Skeletal muscle cell (primary cell): ENCODE measurements around the gene ADGRF5.
"Not testable (repeated sequence)": the region's sequence is repeated elsewhere in the genome, so short reads cannot be mapped to it uniquely, and the experiment has no call there.

Experiments
- DNase-seq: peaks from one replicate; pipeline ENCODE4 v3.0.0-alpha.2; 2010; ENCODE audit warnings: low read depth
- H3K4me3 ChIP-seq: 2 replicates; pipeline ENCODE4 v1.5.1; 2011; ENCODE audit warnings: low read depth, mild to moderate bottlenecking, control low read depth, low read length, moderate library complexity

Gene ADGRF5

GRCh38 chr6:46838033-46838432 is 83.7 kb downstream of the ADGRF5 start:
- no peak overlapping the region for H3K4me3 ChIP-seq
- DNase-seq = no peak

- not testable (repeated sequence) for DNase-seq, H3K4me3 ChIP-seq
Observed at GRCh38 chr6:46834991-46835390, 86.7 kb downstream of the ADGRF5 start.

DNA sequence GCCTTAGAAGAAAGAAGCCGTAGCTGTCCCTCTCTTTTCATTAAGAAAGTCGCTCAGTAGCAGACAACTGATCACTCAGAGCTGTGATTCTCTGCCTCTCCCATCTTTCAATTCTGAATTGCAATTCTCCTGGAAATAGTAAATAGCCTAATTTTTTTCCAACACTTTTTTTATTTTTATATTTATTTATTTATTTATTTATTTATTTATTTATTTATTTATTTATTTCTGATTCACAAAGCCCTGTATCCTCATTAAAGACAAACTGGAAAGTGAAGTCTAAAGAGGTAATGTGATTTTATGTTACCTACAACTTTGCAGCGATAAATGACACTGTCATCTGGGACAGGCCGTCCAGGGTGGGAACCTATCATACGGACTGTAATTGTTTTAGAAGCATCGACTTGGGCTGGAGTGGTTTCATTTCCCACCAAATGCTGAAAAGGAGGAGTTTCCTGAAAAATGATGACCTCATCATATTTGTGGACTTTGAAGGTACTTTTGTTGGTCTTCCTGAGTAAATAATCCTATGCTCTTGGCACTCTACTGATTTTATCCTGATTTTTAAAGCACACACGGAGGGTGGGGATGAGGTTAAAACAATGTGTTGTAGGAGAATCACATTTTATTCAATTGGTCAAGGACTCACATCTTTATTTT is 87.4 kb downstream of the ADGRF5 start:
- not testable (repeated sequence) for DNase-seq, H3K4me3 ChIP-seq

DNA sequence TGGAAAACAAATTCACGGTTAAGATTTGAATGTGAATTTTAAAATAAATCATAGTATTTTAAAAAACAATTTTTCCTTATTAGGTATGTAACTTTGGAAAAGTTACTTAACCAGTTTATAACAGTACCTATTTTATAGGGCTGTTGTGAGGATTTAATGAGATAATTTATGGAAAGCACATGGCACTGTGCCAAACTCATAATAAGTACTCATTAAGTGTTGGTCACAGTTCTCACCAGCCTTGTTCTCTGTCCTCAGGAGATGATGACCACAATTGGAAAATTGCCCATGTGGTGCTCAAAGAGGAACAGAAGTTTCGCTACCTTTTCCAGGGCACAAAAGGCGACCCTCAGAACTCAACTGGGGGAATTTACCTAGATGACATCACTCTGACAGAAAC is 88.9 kb downstream of the ADGRF5 start:
- no peak overlapping the region for H3K4me3 ChIP-seq
- DNase-seq = no peak

GRCh38 chr6:46828939-46829338 is 92.8 kb downstream of the ADGRF5 start:
- DNase-seq = no peak
- no peak overlapping the region for H3K4me3 ChIP-seq

- no peak for DNase-seq
- no peak overlapping the region for H3K4me3 ChIP-seq
Observed at GRCh38 chr6:46821458-46821881, 100.3 kb downstream of the ADGRF5 start.

GRCh38 chr6:46819561-46819960 is 102.2 kb downstream of the ADGRF5 start:
- H3K4me3 ChIP-seq = no peak overlapping the region
- no peak for DNase-seq

GRCh38 chr6:46816626-46817025 is 105.1 kb downstream of the ADGRF5 start:
- DNase-seq = no peak
- H3K4me3 ChIP-seq = no peak overlapping the region

DNA sequence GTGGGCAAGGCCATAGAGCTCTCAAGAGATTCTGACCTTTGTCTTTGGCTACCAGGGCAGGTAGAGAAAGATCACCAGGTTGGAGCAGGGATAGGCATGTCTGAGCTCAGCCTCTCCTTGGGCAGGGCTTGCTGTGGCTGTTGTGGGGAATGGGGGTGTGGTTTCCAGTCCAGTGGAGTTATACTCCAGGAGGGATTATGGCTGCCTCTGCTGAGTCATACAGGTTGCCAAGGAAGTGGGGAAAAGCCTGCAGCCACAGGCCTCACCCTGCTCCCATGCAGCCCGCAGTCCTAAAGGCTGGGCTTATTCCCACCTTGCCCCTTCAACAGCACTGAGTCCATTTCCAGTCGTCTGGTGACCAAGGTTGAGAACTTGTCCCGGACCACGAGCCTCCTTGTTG is 106.6 kb downstream of the ADGRF5 start:
- H3K4me3 ChIP-seq = no peak overlapping the region
- DNase-seq = no peak

DNA sequence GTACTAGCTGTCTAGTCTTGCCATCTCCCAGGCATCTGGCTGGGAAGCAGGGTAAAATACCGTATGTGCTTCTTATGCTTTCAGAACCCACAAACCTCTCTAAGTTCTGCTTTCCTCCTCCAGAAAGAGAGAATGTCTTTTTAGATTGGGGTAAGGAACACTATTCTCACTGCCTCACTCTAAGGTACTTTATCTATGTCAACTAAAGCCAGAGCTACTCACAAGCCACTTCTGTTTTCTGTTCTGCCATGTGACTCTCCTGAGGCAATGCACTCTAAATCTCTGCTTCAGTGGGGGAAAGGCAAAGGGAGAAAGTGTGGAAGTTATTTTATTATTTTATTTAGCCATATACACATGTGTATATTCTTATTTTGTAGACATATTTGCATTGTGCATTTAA is 112.9 kb downstream of the ADGRF5 start:
- no peak for DNase-seq
- no peak overlapping the region for H3K4me3 ChIP-seq
